H1 (cell line): ENCODE data around the gene ROR1. TPM values are rescaled to one million over a fixed set of nuclear protein-coding genes. Genes with fewer than 3 reads are reported as not detected.

Experiments
- polyA plus RNA-seq, 7 experiments: library from polyadenylated mRNA; depleted of rRNA in 3 of 7; stranded (reverse) in 5 of 7; unstranded in 2 of 7; fragments of >200 nt in 5 of 7; fragments of 200-250 nt in 2 of 7; gene quantifications; 1 replicate in 5 of 7; 2 replicates in 1 of 7; 4 replicates in 1 of 7; pipeline versions ENCODE4 v1.2.1 to v1.2.3, GENCODE V29; 2011 to 2013; ENCODE audit warnings: missing spikeins in 2 of 7, mixed read lengths in 2 of 7
- total RNA-seq: library from RNA; stranded (reverse); fragmentation: NEBNext Ultra II Directional; extraction: Animal tissue kit (Norgen Biotek cat#: 25700); gene quantifications from 2 replicates; pipeline ENCODE4 v1.2.1, GENCODE V29; 2021
- TF ChIP-seq, protein P1 (sequence below): IDR thresholded peaks from 2 replicates; pipeline ENCODE4 v1.6.1; 2011; ENCODE audit warnings: low read depth, mild to moderate bottlenecking, low read length; ENCODE audit not compliant: insufficient read depth

The ROR1 gene
- total and polyA plus RNA-seq, 2 of the 8 experiments (the other 6 are each of a cell fraction or from before 2014, with no cell fraction given), result 33.6 to 73.6 TPM

DNA sequence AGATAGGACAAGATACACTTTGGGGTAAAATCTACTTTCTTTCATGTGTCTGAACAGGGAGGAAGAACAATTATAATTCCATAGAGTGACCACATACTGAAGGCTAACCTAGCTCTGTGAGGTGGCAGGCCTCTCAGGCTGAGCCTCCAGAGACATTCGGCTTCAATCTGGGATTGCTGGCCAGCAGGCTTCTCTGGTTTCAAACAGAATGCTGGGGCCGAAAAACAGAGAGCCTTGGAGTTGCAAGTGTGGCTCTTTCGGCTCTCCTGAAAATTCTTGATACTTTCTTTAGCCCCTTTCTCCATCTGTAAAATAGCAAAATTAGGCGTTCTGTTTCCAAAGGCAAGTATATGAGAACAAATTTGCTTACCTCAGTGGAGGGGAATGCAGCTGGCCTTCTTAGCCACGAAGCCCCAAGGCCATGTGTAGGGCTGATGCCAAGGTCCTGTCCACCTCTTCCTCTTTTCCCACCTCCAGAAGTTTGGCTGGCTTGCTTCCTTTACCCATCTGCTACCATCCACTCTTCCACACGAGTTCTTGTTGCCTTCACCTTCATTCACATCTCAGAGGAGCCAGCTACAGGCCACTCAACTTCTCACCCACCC, 399.6 kb downstream of the ROR1 start (continued):
- TF ChIP-seq, protein P1, sequence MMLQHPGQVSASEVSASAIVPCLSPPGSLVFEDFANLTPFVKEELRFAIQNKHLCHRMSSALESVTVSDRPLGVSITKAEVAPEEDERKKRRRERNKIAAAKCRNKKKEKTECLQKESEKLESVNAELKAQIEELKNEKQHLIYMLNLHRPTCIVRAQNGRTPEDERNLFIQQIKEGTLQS, result no peak
